NT2/D1 (cell line): ENCODE measurements around the gene CEACAM21.

Experiments
- DNase-seq: peaks from one replicate; pipeline ENCODE4 v3.0.0-alpha.2; 2011; ENCODE audit warnings: low read depth, low spot score
- H3K27me3 ChIP-seq: 2 replicates; pipeline ENCODE4 v1.6.0; 2011; ENCODE audit warnings: mild to moderate bottlenecking; ENCODE audit not compliant: insufficient read length, insufficient read depth
- H3K36me3 ChIP-seq: 2 replicates; pipeline ENCODE4 v1.6.1; 2011; ENCODE audit warnings: mild to moderate bottlenecking, low read length, mixed read lengths; ENCODE audit not compliant: insufficient read depth, insufficient read length
- H3K4me1 ChIP-seq: 2 replicates; pipeline ENCODE4 v1.5.1; 2011; ENCODE audit not compliant: insufficient read depth, insufficient read length
- H3K4me3 ChIP-seq: 2 replicates; pipeline ENCODE4 v1.5.1; 2011; ENCODE audit warnings: low read depth; ENCODE audit not compliant: insufficient read length
- H3K9ac ChIP-seq: 2 replicates; pipeline ENCODE4 v1.6.0; 2011; ENCODE audit warnings: low read depth; ENCODE audit not compliant: insufficient read length
- H3K9me3 ChIP-seq: 2 replicates; pipeline ENCODE4 v1.5.1; 2011; ENCODE audit warnings: mild to moderate bottlenecking, low read length; ENCODE audit not compliant: insufficient read depth
- SUZ12 ChIP-seq: IDR thresholded peaks from 2 replicates; pipeline ENCODE4 v1.6.1; 2011; ENCODE audit not compliant: insufficient read length, insufficient read depth; ENCODE audit errors: extremely low read depth
- YY1 ChIP-seq: IDR thresholded peaks from 2 replicates; pipeline ENCODE4 v1.6.1; 2011; ENCODE audit not compliant: insufficient read length, insufficient read depth
- ZNF274 ChIP-seq: IDR thresholded peaks from 2 replicates; pipeline ENCODE4 v1.6.1; 2011; ENCODE audit warnings: mild to moderate bottlenecking, low read depth, low read length

CEACAM21 gene

DNA sequence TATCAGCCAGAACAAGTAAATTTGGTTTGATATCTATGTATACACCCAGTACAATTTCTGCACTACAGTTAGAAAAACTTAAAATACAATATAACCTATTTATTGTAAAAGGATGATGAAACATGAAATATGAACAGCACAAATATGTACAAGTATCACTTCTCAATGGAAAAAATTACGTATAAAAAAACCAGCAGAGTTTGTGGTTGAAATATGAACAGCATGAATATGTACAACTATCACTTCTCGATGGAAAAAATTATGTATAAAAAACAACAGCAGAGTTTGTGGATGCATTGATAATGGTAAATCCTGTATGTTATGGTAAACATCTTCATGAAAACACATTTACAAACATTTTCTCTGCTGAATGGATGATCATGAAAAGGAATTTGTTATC, 32.4 kb upstream of the CEACAM21 start:
- H3K27me3 ChIP-seq, result peaks cover 37% of the 10 kb centered on the region
- TF ChIP-seq YY1 (no peak), ZNF274 (no peak), SUZ12 (no peak)

DNA sequence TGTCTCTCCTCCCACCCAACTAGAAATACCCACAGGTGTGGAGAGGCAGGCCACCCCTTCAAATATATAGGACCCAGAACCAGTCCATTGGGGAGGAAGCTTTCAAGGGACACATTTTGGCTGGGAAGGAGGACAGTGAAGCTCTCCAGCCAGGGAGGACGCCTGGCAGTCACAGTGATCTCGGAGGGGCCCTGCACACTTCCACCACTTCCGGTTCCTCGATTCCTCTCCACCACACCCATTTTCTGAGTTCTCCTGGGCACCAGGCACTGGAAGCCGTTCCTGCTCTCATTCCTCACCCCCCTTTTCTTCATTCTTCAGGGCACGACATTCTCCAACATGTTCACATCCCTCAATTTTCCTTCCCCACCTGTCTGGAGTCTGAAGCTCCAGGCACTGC, 30.4 kb upstream of the CEACAM21 start:
- H3K4me3 ChIP-seq, result no peak overlapping the region
- no peak overlapping the region for H3K9ac ChIP-seq
- H3K27me3 ChIP-seq, result peaks cover 28% of the 10 kb centered on the region
- no peak for DNase-seq
- H3K4me1 ChIP-seq, result no peaks in the 10 kb centered on the region
- TF ChIP-seq ZNF274 (no peak), YY1 (no peak), SUZ12 (no peak)
- no peaks in the 10 kb centered on the region for H3K36me3 ChIP-seq
- no peaks in the 10 kb centered on the region for H3K9me3 ChIP-seq

More for the DNA sequence above, 32.4 kb upstream of the CEACAM21 start:
- Histone ChIP-seq H3K4me3 (no peak overlapping the region), H3K9ac (no peak overlapping the region), H3K4me1 (no peaks in the 10 kb centered on the region), H3K36me3 (no peaks in the 10 kb centered on the region), H3K9me3 (no peaks in the 10 kb centered on the region)
- DNase-seq, result no peak

DNA sequence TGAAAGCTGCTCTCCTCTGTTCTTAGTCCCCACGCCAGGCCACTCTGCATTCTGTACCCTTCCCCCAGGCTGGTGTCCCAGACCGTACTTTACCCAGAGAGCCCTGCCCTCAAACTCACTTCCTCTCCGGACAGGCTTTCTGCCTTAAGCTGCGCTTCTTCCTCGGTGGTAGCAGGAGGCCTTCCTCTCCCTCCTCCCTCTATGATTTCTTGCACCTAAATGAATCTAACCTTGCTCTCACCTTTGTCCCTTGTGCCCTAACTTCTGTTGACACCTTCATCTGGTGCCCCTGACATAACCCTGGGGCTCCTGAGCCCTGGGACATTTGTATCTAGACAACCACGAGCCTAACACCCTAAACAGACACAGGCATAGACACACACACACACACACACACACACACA, 29.6 kb upstream of the CEACAM21 start:
- no peaks in the 10 kb centered on the region for H3K9me3 ChIP-seq
- no peaks in the 10 kb centered on the region for H3K4me1 ChIP-seq
- no peak for TF ChIP-seq YY1
- TF ChIP-seq SUZ12, result no peak
- no peak for TF ChIP-seq ZNF274
- no peak for DNase-seq
- H3K9ac ChIP-seq, result no peak overlapping the region
- H3K27me3 ChIP-seq, result peaks cover 27% of the 10 kb centered on the region
- H3K36me3 ChIP-seq, result no peaks in the 10 kb centered on the region
- H3K4me3 ChIP-seq, result no peak overlapping the region

DNA sequence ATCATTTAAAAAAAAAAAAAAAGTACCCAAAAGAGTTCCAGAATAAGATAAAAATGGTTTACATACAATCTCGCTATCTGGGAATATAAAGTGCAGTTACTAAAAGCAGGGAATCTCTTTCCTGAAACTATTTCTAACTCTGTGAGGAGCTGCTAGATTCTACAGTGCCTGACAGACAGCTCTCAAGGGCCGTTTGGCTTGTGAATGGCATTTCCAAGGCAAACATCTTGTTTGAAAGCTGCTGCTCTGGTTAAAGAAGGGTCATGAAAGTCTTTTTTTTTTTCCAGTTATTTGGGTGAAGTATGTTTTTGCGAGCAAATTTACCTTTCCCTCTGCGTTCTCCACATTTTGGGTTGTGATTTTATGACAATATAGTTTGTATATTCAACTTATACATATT, 29.0 kb upstream of the CEACAM21 start:
- H3K4me1 ChIP-seq, result no peaks in the 10 kb centered on the region
- peaks cover 27% of the 10 kb centered on the region for H3K27me3 ChIP-seq
- DNase-seq, result no peak
- H3K9me3 ChIP-seq, result no peaks in the 10 kb centered on the region
- TF ChIP-seq SUZ12 (no peak), ZNF274 (no peak), YY1 (no peak)
- H3K4me3 ChIP-seq, result no peak overlapping the region
- H3K36me3 ChIP-seq, result no peaks in the 10 kb centered on the region
- no peak overlapping the region for H3K9ac ChIP-seq

DNA sequence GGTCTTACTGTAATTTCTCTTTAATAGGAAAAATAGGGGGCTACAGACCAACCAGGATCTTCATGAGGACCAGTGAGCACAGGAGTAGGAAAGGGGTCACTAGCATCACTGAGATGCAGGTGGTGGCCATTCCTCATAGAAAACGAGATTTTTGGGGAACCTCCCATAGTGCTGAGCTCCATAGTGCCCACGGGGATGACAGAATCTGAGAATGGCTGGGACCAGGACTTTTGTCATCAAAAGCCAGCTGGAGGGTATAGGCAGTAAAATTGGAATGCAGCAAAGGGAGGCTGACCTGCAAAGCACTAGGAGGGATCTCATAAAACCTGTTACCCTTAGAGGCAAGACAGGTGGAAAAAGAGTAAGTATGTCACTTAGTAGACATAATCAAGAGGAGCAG, 28.4 kb upstream of the CEACAM21 start:
- no peak for DNase-seq
- Histone ChIP-seq H3K27me3 (peaks cover 24% of the 10 kb centered on the region), H3K9me3 (no peaks in the 10 kb centered on the region), H3K9ac (no peak overlapping the region), H3K4me1 (no peaks in the 10 kb centered on the region), H3K36me3 (no peaks in the 10 kb centered on the region), H3K4me3 (no peak overlapping the region)
- TF ChIP-seq SUZ12 (no peak), YY1 (no peak), ZNF274 (no peak)

DNA sequence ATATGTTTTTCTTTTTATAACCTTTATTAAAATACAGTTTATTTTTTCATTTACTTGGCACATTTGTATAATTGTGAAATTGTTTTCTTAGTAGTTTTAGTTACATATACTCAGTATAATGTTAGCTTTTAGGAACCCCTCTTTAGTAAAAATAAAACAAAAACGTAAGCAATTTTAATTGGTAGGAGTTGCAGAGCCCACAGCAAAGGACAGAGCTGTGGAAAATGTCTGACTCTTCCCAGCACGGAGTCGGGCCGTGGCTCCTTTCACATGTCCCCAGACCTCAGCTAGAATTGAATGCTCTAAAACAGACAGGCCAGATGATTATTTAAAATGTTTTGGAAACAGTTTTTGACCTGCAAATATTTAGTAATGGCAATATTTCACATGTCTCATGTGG, 27.9 kb upstream of the CEACAM21 start:
- no peaks in the 10 kb centered on the region for H3K36me3 ChIP-seq
- H3K4me3 ChIP-seq, result no peak overlapping the region
- TF ChIP-seq YY1 (no peak), SUZ12 (no peak), ZNF274 (no peak)
- DNase-seq, result no peak
- H3K9me3 ChIP-seq, result no peaks in the 10 kb centered on the region
- peaks cover 24% of the 10 kb centered on the region for H3K27me3 ChIP-seq
- no peaks in the 10 kb centered on the region for H3K4me1 ChIP-seq
- H3K9ac ChIP-seq, result no peak overlapping the region

DNA sequence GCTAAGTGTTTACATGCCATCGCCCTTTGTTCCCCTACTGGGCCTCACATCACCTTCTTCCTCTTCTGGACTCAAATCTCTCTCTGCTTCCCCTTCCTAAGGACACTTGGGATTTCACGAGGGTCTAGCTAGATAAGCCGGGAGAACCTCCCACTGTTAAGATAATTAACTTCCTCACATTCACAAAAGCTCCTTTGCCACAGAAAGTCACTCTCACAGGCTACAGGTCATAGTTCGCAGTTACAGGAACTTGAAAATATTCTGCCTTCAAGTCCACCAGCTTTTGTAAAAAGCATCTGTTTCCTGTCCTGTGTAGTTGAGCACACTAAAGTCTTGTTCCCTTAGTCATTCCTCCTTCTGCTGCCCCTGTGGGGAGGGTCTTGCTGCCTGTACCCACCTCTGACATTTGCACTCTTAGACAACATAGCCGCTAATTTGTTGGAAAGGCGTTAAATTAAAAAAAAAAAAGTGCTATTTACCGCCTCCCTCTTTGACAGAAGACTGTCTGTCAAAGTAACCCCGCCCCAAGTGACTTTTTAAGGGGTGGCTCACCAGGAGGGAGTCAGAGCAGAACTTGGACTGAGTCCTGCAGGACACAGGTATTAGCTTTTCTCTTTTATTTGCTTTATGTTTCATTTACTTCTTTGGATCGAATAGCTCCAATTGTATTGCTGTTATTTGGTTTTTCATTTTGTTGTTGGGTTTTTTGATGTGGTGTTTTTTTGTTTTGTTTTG, 26.8 kb upstream of the CEACAM21 start:
- Histone ChIP-seq H3K4me3 (no peak overlapping the region), H3K9me3 (0 out of 2 replicates have a peak, but pooled peaks cover 5% of the 10 kb centered on the region), H3K4me1 (no peaks in the 10 kb centered on the region), H3K27me3 (peaks cover 19% of the 10 kb centered on the region), H3K9ac (no peak overlapping the region), H3K36me3 (no peaks in the 10 kb centered on the region)
- TF ChIP-seq SUZ12 (no peak), YY1 (no peak), ZNF274 (no peak)
- peak; percentile 35 for DNase-seq
